HFFc6 (cell line): ENCODE measurements around the gene SYCP2L. TPM values are rescaled to one million over a fixed set of nuclear protein-coding genes. Genes with fewer than 3 reads are reported as not detected.

ENCODE experiments used
- DNase-seq: peaks from one replicate; pipeline ENCODE4 v3.0.0-alpha.2; 2018
- H3K27ac Mint-ChIP-seq: 2 replicates; pipeline ENCODE4 v1.8.0; 2020; ENCODE audit warnings: mild to moderate bottlenecking, mixed read lengths
- H3K27me3 Mint-ChIP-seq: 2 replicates; pipeline ENCODE4 v1.8.0; 2021; ENCODE audit warnings: mild to moderate bottlenecking, moderate library complexity, mixed read lengths; ENCODE audit not compliant: insufficient read depth
- H3K36me3 Mint-ChIP-seq: 2 replicates; pipeline ENCODE4 v1.8.0; 2021; ENCODE audit warnings: low read depth, mixed read lengths
- H3K4me1 Mint-ChIP-seq: 2 replicates; pipeline ENCODE4 v1.8.0; 2020; ENCODE audit warnings: low read depth, mixed read lengths
- H3K4me3 Mint-ChIP-seq: 2 replicates; pipeline ENCODE4 v1.8.0; 2020; ENCODE audit warnings: mild to moderate bottlenecking, moderate library complexity, mixed read lengths
- H3K9me3 Mint-ChIP-seq: 2 replicates; pipeline ENCODE4 v1.8.0; 2020; ENCODE audit warnings: mild to moderate bottlenecking, mixed read lengths
- CTCF ChIP-seq: fragments of 200-600 bp; sonication (generic); IDR thresholded peaks from 2 replicates; pipeline ENCODE4 v1.5.0; 2021; ENCODE audit warnings: antibody characterized with exemption, mild to moderate bottlenecking
- total RNA-seq, 6 experiments: library from RNA; stranded (reverse); fragmentation: NEBNext Ultra II Directional; extraction: Animal tissue kit (Norgen Biotek cat#: 25700); gene quantifications; 2 replicates in 1 of 6; 3 replicates in 5 of 6; pipeline ENCODE4 v1.2.3, GENCODE V29; 2021

SYCP2L gene
- total RNA-seq, 6 experiments from 2014 or later: not detected

- Mint-ChIP-seq H3K4me3 (no peak overlapping the region), H3K27ac (no peak overlapping the region), H3K36me3 (no peaks in the 10 kb centered on the region), H3K27me3 (peaks cover 8% of the 10 kb centered on the region), H3K9me3 (no peaks in the 10 kb centered on the region), H3K4me1 (peaks cover 24% of the 10 kb centered on the region)
- TF ChIP-seq CTCF: no peak
- no peak for DNase-seq
Observed at GRCh38 chr6:11011787-11012234, 125.0 kb downstream of the SYCP2L start.

- H3K9me3 Mint-ChIP-seq: no peaks in the 10 kb centered on the region
- TF ChIP-seq CTCF: no peak
- H3K27ac Mint-ChIP-seq: no peak overlapping the region
- peaks cover 20% of the 10 kb centered on the region for H3K4me1 Mint-ChIP-seq
- peaks cover 8% of the 10 kb centered on the region for H3K27me3 Mint-ChIP-seq
- no peaks in the 10 kb centered on the region for H3K36me3 Mint-ChIP-seq
- no peak for DNase-seq
- H3K4me3 Mint-ChIP-seq: no peak overlapping the region
Observed at GRCh38 chr6:11012295-11012754, 125.5 kb downstream of the SYCP2L start.

- Mint-ChIP-seq H3K4me1 (peaks cover 11% of the 10 kb centered on the region), H3K4me3 (no peak overlapping the region), H3K36me3 (no peaks in the 10 kb centered on the region), H3K27ac (no peak overlapping the region), H3K27me3 (peaks cover 8% of the 10 kb centered on the region), H3K9me3 (no peaks in the 10 kb centered on the region)
- no peak for TF ChIP-seq CTCF
- no peak for DNase-seq
Observed at GRCh38 chr6:11012976-11013720, 126.3 kb downstream of the SYCP2L start.

- H3K4me3 Mint-ChIP-seq: no peak overlapping the region
- no peaks in the 10 kb centered on the region for H3K36me3 Mint-ChIP-seq
- no peak for TF ChIP-seq CTCF
- no peak overlapping the region for H3K27ac Mint-ChIP-seq
- no peaks in the 10 kb centered on the region for H3K9me3 Mint-ChIP-seq
- H3K4me1 Mint-ChIP-seq: peaks cover 8% of the 10 kb centered on the region
- DNase-seq: no peak
- peaks cover 8% of the 10 kb centered on the region for H3K27me3 Mint-ChIP-seq
Observed at GRCh38 chr6:11013721-11014070, 126.8 kb downstream of the SYCP2L start.

- Mint-ChIP-seq H3K9me3 (no peaks in the 10 kb centered on the region), H3K27ac (no peak overlapping the region), H3K27me3 (peaks cover 8% of the 10 kb centered on the region), H3K4me1 (no peaks in the 10 kb centered on the region), H3K4me3 (no peak overlapping the region), H3K36me3 (no peaks in the 10 kb centered on the region)
- no peak for DNase-seq
- no peak for TF ChIP-seq CTCF
Observed at GRCh38 chr6:11015102-11015501, 128.2 kb downstream of the SYCP2L start.
